Esophagus (tissue), 2 donors: ENCODE data around the gene DNASE1L1. TPM values are rescaled to one million over a fixed set of nuclear protein-coding genes. Genes with fewer than 3 reads are reported as not detected.

Source experiments
- H3K27ac ChIP-seq, 2 donors: one replicate each; pipeline ENCODE4 v1.5.1; 2013; ENCODE audit warnings: low read depth in 2 of 2, mild to moderate bottlenecking in 2 of 2, inconsistent platforms in 1 of 2, low read length in 1 of 2, moderate library complexity in 1 of 2
- H3K27me3 ChIP-seq, 2 donors: one replicate each; pipeline ENCODE4 v1.6.1; 2013; ENCODE audit warnings: low read length in 2 of 2, control low read depth in 1 of 2, mild to moderate bottlenecking in 1 of 2; ENCODE audit not compliant: insufficient read depth in 2 of 2, control insufficient read depth in 1 of 2
- H3K36me3 ChIP-seq, 2 donors: one replicate each; pipeline ENCODE4 v1.6.1; 2013; ENCODE audit warnings: low read length in 1 of 2; ENCODE audit not compliant: control insufficient read depth in 2 of 2, insufficient read depth in 2 of 2
- H3K4me1 ChIP-seq, 2 donors: one replicate each; pipeline ENCODE4 v1.6.1; 2013; ENCODE audit warnings: low read length in 1 of 2; ENCODE audit not compliant: control insufficient read depth in 2 of 2, insufficient read depth in 2 of 2
- H3K4me3 ChIP-seq, 2 donors: one replicate each; pipeline ENCODE4 v1.5.1; 2013; ENCODE audit warnings: low read length in 2 of 2, mild to moderate bottlenecking in 2 of 2, low read depth in 1 of 2, moderate library complexity in 1 of 2
- H3K9me3 ChIP-seq, 2 donors: one replicate each; pipeline ENCODE4 v1.6.1; 2013; ENCODE audit warnings: mild to moderate bottlenecking in 2 of 2, low read depth in 1 of 2, low read length in 1 of 2, moderate library complexity in 1 of 2; ENCODE audit not compliant: control insufficient read depth in 2 of 2, insufficient read depth in 1 of 2
- WGBS, 2 donors: extraction: QIAGEN DNeasy Blood & Tissue Kit; methylation state at CpG; one replicate each; pipeline ENCODE4 v1.1.7; 2013; 5-methylcytosine and 5-hydroxymethylcytosine counted together
- polyA plus RNA-seq, 2 donors: library from polyadenylated mRNA; stranded (reverse); fragments of 200-250 nt; gene quantifications; one replicate each; pipeline ENCODE4 v1.2.3, GENCODE V29; 2013
- donor health status: healthy with polysubstance abuse.
- donor health status: Bipolar disorder and iron deficiency.

DNASE1L1 gene
- polyA plus RNA-seq, 2 donors = 20.1 to 20.3 TPM

- Histone ChIP-seq H3K36me3 (peaks cover 0 to 23% of the 10 kb centered on the region in 2 donors), H3K27ac (peak overlapping the region; percentile 60 to 89), H3K4me1 (peaks cover 7 to 8% of the 10 kb centered on the region in 2 donors), H3K27me3 (no peaks in the 10 kb centered on the region), H3K4me3 (peak overlapping the region; percentile 42 to 66), H3K9me3 (no peaks in the 10 kb centered on the region)
- WGBS, 2 donors = 56 to 73% methylated on average over 13 of the region's 13 CpGs
Measured at GRCh38 chrX:154444755-154445246, 35.7 kb upstream of the DNASE1L1 start.

DNA sequence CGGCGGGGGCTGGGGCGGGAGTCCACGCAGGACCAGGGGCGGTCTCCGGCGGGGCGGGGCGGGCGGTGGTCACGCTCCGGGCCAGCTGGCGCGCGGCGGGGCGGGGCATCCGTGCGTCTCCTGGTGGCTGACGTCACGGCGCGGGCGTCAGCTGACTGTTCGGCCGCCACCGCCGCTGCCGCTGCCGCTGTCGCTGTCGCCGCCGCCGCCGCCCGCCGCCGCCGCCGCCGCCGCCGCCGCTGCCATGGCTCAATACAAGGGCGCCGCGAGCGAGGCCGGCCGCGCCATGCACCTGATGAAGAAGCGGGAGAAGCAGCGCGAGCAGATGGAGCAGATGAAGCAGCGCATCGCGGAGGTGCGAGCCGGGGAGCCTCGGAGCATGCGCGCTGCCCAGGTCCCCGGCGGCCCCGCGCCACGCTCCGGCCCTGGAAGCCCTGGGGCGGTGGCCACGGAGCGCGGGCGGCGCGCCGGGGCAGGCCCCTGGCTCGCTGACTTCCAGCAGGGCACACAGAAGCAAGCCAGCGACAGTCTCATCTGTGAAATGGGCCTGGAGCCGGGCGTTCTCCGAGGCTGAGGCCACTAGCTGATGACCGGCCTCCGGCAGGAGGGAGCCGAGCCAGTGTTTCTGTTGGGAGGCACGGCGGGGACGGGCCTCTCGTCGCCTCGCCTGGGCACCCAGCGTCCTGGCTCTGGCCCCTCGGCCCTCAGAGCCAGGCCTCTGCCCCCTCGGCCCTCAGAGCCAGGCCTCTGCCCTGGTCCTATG is 35.1 kb upstream of the DNASE1L1 start, which contains the start of gene FAM50A:
FAM50A (plus strand) TSS at position 150 of the 763 bp plus-strand sequence; CDS start at position 245, 95 bp downstream.
- H3K36me3 ChIP-seq = peaks cover 0 to 20% of the 10 kb centered on the region in 2 donors

GRCh38 chrX:154443479-154443910 is 34.4 kb upstream of the DNASE1L1 start:
- Histone ChIP-seq H3K4me1 (peaks cover 7 to 8% of the 10 kb centered on the region in 2 donors), H3K27me3 (no peaks in the 10 kb centered on the region), H3K27ac (peak overlapping the region; percentile 78 to 80), H3K9me3 (no peaks in the 10 kb centered on the region), H3K4me3 (peak overlapping the region in 1 of 2 donors; percentile 42), H3K36me3 (peaks cover 0 to 17% of the 10 kb centered on the region in 2 donors)
- 25 to 27% methylated on average over 10 of the region's 10 CpGs for whole genome bisulfite sequencing, 2 donors

More for the DNA sequence above, 35.1 kb upstream of the DNASE1L1 start, which contains the start of gene FAM50A:
- Histone ChIP-seq H3K27ac (peak within 1 kb of the TSS; percentile 78 to 89), H3K9me3 (no peaks in the 10 kb centered on the region), H3K4me3 (peak within 1 kb of the TSS; percentile 42 to 66), H3K4me1 (peaks cover 7 to 8% of the 10 kb centered on the region in 2 donors), H3K27me3 (no peaks in the 10 kb centered on the region)
- 1 to 27% methylated on average over 34 to 94 of the region's 94 CpGs for WGBS, 2 donors

GRCh38 chrX:154441984-154442707 is 33.1 kb upstream of the DNASE1L1 start:
- Histone ChIP-seq H3K4me1 (peaks cover 7 to 10% of the 10 kb centered on the region in 2 donors), H3K27ac (peak overlapping the region in 1 of 2 donors; percentile 17), H3K36me3 (peaks cover 0 to 16% of the 10 kb centered on the region in 2 donors)

DNA sequence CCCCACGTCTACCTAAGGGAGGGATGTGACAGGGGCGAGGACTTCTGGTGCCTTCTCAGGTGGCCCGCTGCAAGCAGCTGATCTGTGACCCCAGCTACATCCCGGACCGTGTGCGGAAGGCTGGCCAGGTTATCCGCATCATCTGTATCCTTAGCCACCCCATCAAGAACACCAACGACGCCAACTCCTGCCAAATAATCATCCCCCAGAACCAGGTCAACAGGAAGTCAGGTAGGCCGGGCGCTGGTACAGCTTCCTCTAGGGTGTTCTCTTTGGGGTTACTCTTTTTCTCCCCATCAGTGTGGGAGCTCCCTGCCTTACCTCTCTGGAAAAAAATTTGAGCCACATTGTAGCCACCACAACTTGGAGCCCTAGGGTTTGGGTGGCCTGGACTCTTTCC is 32.5 kb upstream of the DNASE1L1 start:
- Histone ChIP-seq H3K9me3 (no peaks in the 10 kb centered on the region), H3K36me3 (peaks cover 0 to 16% of the 10 kb centered on the region in 2 donors), H3K4me3 (no peak overlapping the region), H3K27ac (no peak overlapping the region), H3K27me3 (no peaks in the 10 kb centered on the region), H3K4me1 (peaks cover 7 to 10% of the 10 kb centered on the region in 2 donors)
- WGBS, 2 donors = 77 to 85% methylated on average over 11 of the region's 11 CpGs

More at GRCh38 chrX:154441984-154442707, 33.1 kb upstream of the DNASE1L1 start:
- no peaks in the 10 kb centered on the region for H3K27me3 ChIP-seq
- no peaks in the 10 kb centered on the region for H3K9me3 ChIP-seq
- H3K4me3 ChIP-seq = no peak overlapping the region
- 62 to 73% methylated on average over 21 of the region's 21 CpGs for WGBS, 2 donors

DNA sequence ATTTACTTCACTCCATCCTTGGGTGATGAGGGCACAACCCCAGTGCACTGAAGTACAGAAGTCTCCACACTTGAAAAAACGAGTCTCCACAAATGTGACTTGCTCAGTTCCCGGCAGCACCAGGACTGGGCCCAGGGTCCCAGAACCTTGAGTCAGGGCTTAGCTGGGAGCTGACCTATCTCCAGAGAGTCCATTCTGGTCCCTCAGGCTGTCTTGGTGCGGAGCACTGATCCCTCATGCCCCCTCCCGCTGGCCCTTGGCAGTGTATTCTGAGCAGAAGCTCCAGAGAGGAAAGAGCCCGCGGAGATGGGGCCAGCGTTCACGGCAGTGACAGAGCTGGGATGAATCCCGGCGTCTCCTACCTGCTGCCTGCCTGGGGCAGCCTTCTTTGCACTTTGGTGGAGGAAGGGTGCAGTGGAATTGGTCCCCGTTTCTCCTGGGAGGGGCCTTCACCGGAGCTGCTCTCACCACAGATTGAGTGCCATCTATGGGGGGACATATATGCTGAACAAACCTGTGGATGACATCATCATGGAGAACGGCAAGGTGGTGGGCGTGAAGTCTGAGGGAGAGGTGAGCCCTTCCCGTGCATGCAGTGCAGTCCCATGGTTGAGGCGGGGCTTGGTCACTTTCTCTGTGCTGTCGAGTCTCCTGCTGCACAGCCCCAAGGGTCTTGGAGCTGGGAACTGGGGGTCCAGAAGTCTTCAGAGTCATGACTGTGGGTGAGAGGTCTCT is 31.7 kb upstream of the DNASE1L1 start:
- peaks cover 0 to 16% of the 10 kb centered on the region in 2 donors for H3K36me3 ChIP-seq
- no peak overlapping the region for H3K27ac ChIP-seq
- no peaks in the 10 kb centered on the region for H3K27me3 ChIP-seq
- H3K4me1 ChIP-seq = peaks cover 7 to 10% of the 10 kb centered on the region in 2 donors
- H3K9me3 ChIP-seq = no peaks in the 10 kb centered on the region
- WGBS, 2 donors = 81 to 83% methylated on average over 17 of the region's 17 CpGs
- H3K4me3 ChIP-seq = no peak overlapping the region

GRCh38 chrX:154439841-154440240 is 30.8 kb upstream of the DNASE1L1 start:
- H3K27ac ChIP-seq = no peak overlapping the region
- no peaks in the 10 kb centered on the region for H3K27me3 ChIP-seq
- WGBS, 2 donors = 88 to 92% methylated on average over 18 of the region's 18 CpGs
- H3K9me3 ChIP-seq = no peaks in the 10 kb centered on the region
- no peak overlapping the region for H3K4me3 ChIP-seq
- peaks cover 0 to 24% of the 10 kb centered on the region in 2 donors for H3K36me3 ChIP-seq
- peaks cover 7 to 8% of the 10 kb centered on the region in 2 donors for H3K4me1 ChIP-seq

DNA sequence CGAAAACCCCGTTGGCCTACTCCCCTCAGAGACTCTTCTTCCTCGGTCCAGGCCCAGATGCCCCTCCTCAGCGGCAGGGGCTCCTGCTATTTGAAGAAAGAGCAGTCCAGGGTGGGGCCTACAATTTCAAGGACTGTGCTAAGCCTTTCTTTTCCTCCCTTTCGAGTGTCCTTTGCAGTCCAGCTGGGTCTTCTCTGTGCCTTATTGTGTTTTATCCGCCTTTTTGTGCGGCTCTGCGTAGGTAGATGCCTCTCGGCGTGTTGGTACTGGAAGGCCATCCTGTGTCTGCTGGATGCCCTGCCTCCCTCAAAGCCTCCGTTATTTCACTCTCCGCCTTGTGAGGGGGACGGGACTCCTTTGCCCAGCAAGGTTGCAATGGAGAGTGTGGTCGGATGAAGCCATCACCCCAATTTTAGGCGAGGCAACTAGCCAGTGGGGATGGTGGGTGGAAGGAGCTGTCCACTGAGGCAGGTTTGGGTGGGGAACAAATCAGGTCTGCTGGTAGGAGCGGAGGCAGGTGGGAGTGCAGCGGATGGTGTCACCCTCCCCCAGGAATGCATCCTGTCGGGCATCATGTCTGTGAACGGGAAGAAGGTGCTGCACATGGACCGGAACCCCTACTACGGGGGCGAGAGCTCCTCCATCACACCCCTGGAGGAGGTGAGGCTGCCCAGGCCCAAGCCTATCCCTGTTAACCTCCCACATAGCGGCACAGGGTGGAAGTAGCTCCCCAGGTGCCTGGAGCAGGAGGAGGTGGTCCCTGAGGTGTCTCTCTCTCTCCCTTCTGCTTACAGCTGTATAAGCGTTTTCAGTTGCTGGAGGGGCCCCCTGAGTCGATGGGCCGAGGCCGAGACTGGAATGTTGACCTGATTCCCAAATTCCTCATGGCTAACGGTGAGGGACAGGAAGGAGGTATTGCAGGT is 29.2 kb upstream of the DNASE1L1 start:
- no peaks in the 10 kb centered on the region for H3K9me3 ChIP-seq
- H3K27ac ChIP-seq = no peak overlapping the region
- peak overlapping the region; percentile 49 to 78 for H3K4me3 ChIP-seq
- WGBS, 2 donors = 34 to 63% methylated on average over 28 of the region's 28 CpGs
- H3K4me1 ChIP-seq = peaks cover 2 to 5% of the 10 kb centered on the region in 2 donors
- H3K36me3 ChIP-seq = peaks cover 0 to 33% of the 10 kb centered on the region in 2 donors
- H3K27me3 ChIP-seq = no peaks in the 10 kb centered on the region
